HEK293 (cell line): ENCODE measurements around the gene FSIP1.

Experiments
- CTCF ChIA-PET: fragments of 350-600 bp; formaldehyde crosslinking; extraction: SDS; loops from one replicate; lab custom pipeline; 2021; ENCODE audit warnings: antibody characterized with exemption; lab: Yijun Ruan, JAX
- POLR2A ChIA-PET: fragments of 300-600 bp; formaldehyde crosslinking; extraction: SDS; loops from one replicate; lab custom pipeline; 2020; ENCODE audit warnings: antibody characterized with exemption, inconsistent platforms; lab: Yijun Ruan, JAX
- H3K27ac ChIP-seq: fragments of 200-500 bp; sonication (Bioruptor generic); 2 replicates; pipeline ENCODE4 v1.5.1; 2014; ENCODE audit warnings: low read depth, low read length, control low read depth, inconsistent platforms; ENCODE audit errors: extremely low read depth
- H3K36me3 ChIP-seq, 2 experiments: fragments of 200-500 bp in 1 of 2; sonication (Bioruptor generic) in 1 of 2; 1 replicate in 1 of 2; 2 replicates in 1 of 2; pipeline ENCODE4 v1.5.1; 2014 to 2017; ENCODE audit warnings: inconsistent platforms in 2 of 2, low read length in 2 of 2; ENCODE audit not compliant: control insufficient read depth in 2 of 2, insufficient read depth in 1 of 2
- H3K4me1 ChIP-seq: fragments of 200-500 bp; sonication (Bioruptor generic); 2 replicates; pipeline ENCODE4 v1.5.1; 2014; ENCODE audit warnings: mild to moderate bottlenecking, low read length, inconsistent platforms; ENCODE audit not compliant: control insufficient read depth, insufficient read depth
- H3K4me3 ChIP-seq: 2 replicates; pipeline ENCODE4 v1.5.1; 2011; ENCODE audit warnings: low read depth, mild to moderate bottlenecking, control low read depth, low read length, moderate library complexity
- H3K9me3 ChIP-seq: fragments of 200-500 bp; sonication (Bioruptor generic); 2 replicates; pipeline ENCODE4 v1.5.1; 2014; ENCODE audit warnings: low read depth, low read length, inconsistent platforms; ENCODE audit not compliant: control insufficient read depth, insufficient read depth
- KLF17 ChIP-seq: fragments of 450-650 bp; formaldehyde crosslinking; IDR thresholded peaks from 2 replicates; pipeline ENCODE4 v1.5.1; 2016; ENCODE audit warnings: missing biosample characterization, missing genetic modification characterization
- KLF7 ChIP-seq: fragments of 450-650 bp; formaldehyde crosslinking; IDR thresholded peaks from 2 replicates; pipeline ENCODE4 v1.5.1; 2016; ENCODE audit warnings: missing biosample characterization, missing genetic modification characterization, borderline replicate concordance
- MZF1 ChIP-seq: fragments of 450-650 bp; formaldehyde crosslinking; IDR thresholded peaks from 2 replicates; pipeline ENCODE4 v1.5.1; 2017; ENCODE audit warnings: missing biosample characterization, missing genetic modification characterization, borderline replicate concordance
- PATZ1 ChIP-seq: fragments of 450-650 bp; formaldehyde crosslinking; IDR thresholded peaks from 2 replicates; pipeline ENCODE4 v1.5.1; 2016; ENCODE audit warnings: missing biosample characterization, missing genetic modification characterization
- PRDM10 ChIP-seq: fragments of 450-650 bp; formaldehyde crosslinking; IDR thresholded peaks from 2 replicates; pipeline ENCODE4 v1.5.1; 2016; ENCODE audit warnings: missing biosample characterization, missing genetic modification characterization
- REPIN1 ChIP-seq: fragments of 450-650 bp; formaldehyde crosslinking; IDR thresholded peaks from 2 replicates; pipeline ENCODE4 v1.5.1; 2017; ENCODE audit warnings: missing biosample characterization, missing genetic modification characterization, low read depth
- SCRT2 ChIP-seq: fragments of 450-650 bp; formaldehyde crosslinking; IDR thresholded peaks from 2 replicates; pipeline ENCODE4 v1.5.1; 2016; ENCODE audit warnings: missing biosample characterization, missing genetic modification characterization
- ZFP37 ChIP-seq: fragments of 450-650 bp; formaldehyde crosslinking; IDR thresholded peaks from 2 replicates; pipeline ENCODE4 v1.5.1; 2016; ENCODE audit warnings: missing biosample characterization, missing genetic modification characterization
- ZNF132 ChIP-seq: fragments of 450-650 bp; formaldehyde crosslinking; IDR thresholded peaks from 2 replicates; pipeline ENCODE4 v1.5.1; 2017; ENCODE audit warnings: missing biosample characterization, missing genetic modification characterization, borderline replicate concordance
- ZNF146 ChIP-seq: fragments of 450-650 bp; formaldehyde crosslinking; IDR thresholded peaks from 2 replicates; pipeline ENCODE4 v1.5.1; 2016; ENCODE audit warnings: missing biosample characterization, missing genetic modification characterization
- ZNF184 ChIP-seq: fragments of 450-650 bp; IDR thresholded peaks from 2 replicates; pipeline ENCODE4 v1.5.1; 2018; ENCODE audit warnings: missing biosample characterization, mild to moderate bottlenecking, missing genetic modification characterization
- ZNF214 ChIP-seq: fragments of 450-650 bp; formaldehyde crosslinking; IDR thresholded peaks from 2 replicates; pipeline ENCODE4 v1.5.1; 2017; ENCODE audit warnings: missing biosample characterization, mild to moderate bottlenecking, missing genetic modification characterization, borderline replicate concordance
- ZNF221 ChIP-seq: fragments of 450-650 bp; formaldehyde crosslinking; IDR thresholded peaks from 2 replicates; pipeline ENCODE4 v1.5.1; 2017; ENCODE audit warnings: missing biosample characterization, missing genetic modification characterization, borderline replicate concordance
- ZNF280D ChIP-seq: fragments of 450-650 bp; formaldehyde crosslinking; IDR thresholded peaks from 2 replicates; pipeline ENCODE4 v1.5.1; 2016; ENCODE audit warnings: missing biosample characterization, missing genetic modification characterization
- ZNF335 ChIP-seq: fragments of 450-650 bp; formaldehyde crosslinking; conservative IDR thresholded peaks from 2 replicates; pipeline ENCODE4 v1.5.1; 2016; ENCODE audit warnings: missing biosample characterization, missing genetic modification characterization
- ZNF394 ChIP-seq: fragments of 450-650 bp; formaldehyde crosslinking; IDR thresholded peaks from 2 replicates; pipeline ENCODE4 v1.5.1; 2016; ENCODE audit warnings: missing biosample characterization, missing genetic modification characterization, mild to moderate bottlenecking, moderate library complexity, borderline replicate concordance
- ZNF48 ChIP-seq: fragments of 450-650 bp; formaldehyde crosslinking; IDR thresholded peaks from 2 replicates; pipeline ENCODE4 v1.5.1; 2016; ENCODE audit warnings: missing biosample characterization, missing genetic modification characterization
- ZNF510 ChIP-seq: fragments of 450-650 bp; formaldehyde crosslinking; IDR thresholded peaks from 2 replicates; pipeline ENCODE4 v1.5.1; 2018; ENCODE audit warnings: mild to moderate bottlenecking, missing genetic modification characterization, missing biosample characterization; ENCODE audit not compliant: insufficient replicate concordance
- ZNF580 ChIP-seq: fragments of 450-650 bp; formaldehyde crosslinking; IDR thresholded peaks from 2 replicates; pipeline ENCODE4 v1.5.1; 2016; ENCODE audit warnings: missing biosample characterization, missing genetic modification characterization
- ZNF610 ChIP-seq: fragments of 450-650 bp; formaldehyde crosslinking; IDR thresholded peaks from 2 replicates; pipeline ENCODE4 v1.5.1; 2016; ENCODE audit warnings: missing biosample characterization, missing genetic modification characterization, borderline replicate concordance
- ZNF623 ChIP-seq: fragments of 450-650 bp; formaldehyde crosslinking; IDR thresholded peaks from 2 replicates; pipeline ENCODE4 v1.5.1; 2016; ENCODE audit warnings: missing biosample characterization, missing genetic modification characterization
- ZNF658 ChIP-seq: fragments of 450-650 bp; formaldehyde crosslinking; IDR thresholded peaks from 2 replicates; pipeline ENCODE4; 2016; ENCODE audit warnings: missing biosample characterization, missing genetic modification characterization
- ZNF777 ChIP-seq: fragments of 450-650 bp; formaldehyde crosslinking; IDR thresholded peaks from 2 replicates; pipeline ENCODE4 v1.5.1; 2017; ENCODE audit warnings: missing biosample characterization, missing genetic modification characterization, borderline replicate concordance
- ZSCAN16 ChIP-seq: fragments of 450-650 bp; formaldehyde crosslinking; IDR thresholded peaks from 2 replicates; pipeline ENCODE4 v1.5.1; 2016; ENCODE audit warnings: missing biosample characterization, missing genetic modification characterization

Gene FSIP1

GRCh38 chr15:39651881-39652280, 130.8 kb downstream of the FSIP1 start:
- POLR2A ChIA-PET, result no interaction called here
- TF ChIP-seq ZNF221 (tag by site-specific recombination) (no peak), ZNF184 (no peak), PATZ1 (tag by site-specific recombination) (no peak), ZNF658 (tag by site-specific recombination) (no peak), ZNF580 (tag by site-specific recombination) (no peak), ZSCAN16 (tag by site-specific recombination) (no peak), KLF17 (no peak), ZNF280D (no peak), ZNF394 (tag by site-specific recombination) (no peak), ZNF48 (tag by site-specific recombination) (no peak), KLF7 (tag by site-specific recombination) (no peak), ZNF335 (tag by site-specific recombination) (no peak), ZNF510 (tag by site-specific recombination) (no peak), SCRT2 (no peak)
- no peaks in the 10 kb centered on the region for H3K36me3 ChIP-seq
- CTCF ChIA-PET, result no interaction called here
- no peaks in the 10 kb centered on the region for H3K9me3 ChIP-seq
- H3K4me3 ChIP-seq, result no peak overlapping the region
- H3K27ac ChIP-seq, result no peak overlapping the region
- H3K4me1 ChIP-seq, result no peaks in the 10 kb centered on the region

- H3K4me3 ChIP-seq, result no peak overlapping the region
- ChIA-PET POLR2A (no interaction called here), CTCF (no interaction called here)
- TF ChIP-seq MZF1 (tag by site-specific recombination) (no peak), REPIN1 (tag by site-specific recombination) (no peak), ZNF146 (tag by site-specific recombination) (no peak)
- H3K9me3 ChIP-seq, result no peaks in the 10 kb centered on the region
- H3K27ac ChIP-seq, result no peak overlapping the region
- H3K36me3 ChIP-seq, result no peaks in the 10 kb centered on the region
- no peaks in the 10 kb centered on the region for H3K4me1 ChIP-seq
Measured at GRCh38 chr15:39651295-39651694, 131.3 kb downstream of the FSIP1 start.

- no peak overlapping the region for H3K27ac ChIP-seq
- H3K4me3 ChIP-seq, result no peak overlapping the region
- POLR2A ChIA-PET, result no interaction called here
- CTCF ChIA-PET, result no interaction called here
- H3K36me3 ChIP-seq, result no peaks in the 10 kb centered on the region
- no peaks in the 10 kb centered on the region for H3K4me1 ChIP-seq
- H3K9me3 ChIP-seq, result no peaks in the 10 kb centered on the region
- no peak for TF ChIP-seq ZNF777 (tag by site-specific recombination)
- TF ChIP-seq ZNF132 (tag by site-specific recombination), result no peak
- TF ChIP-seq ZNF214 (tag by site-specific recombination), result no peak
- TF ChIP-seq ZFP37 (tag by site-specific recombination), result no peak
- no peak for TF ChIP-seq ZNF623 (tag by site-specific recombination)
- TF ChIP-seq ZNF610, result no peak
- no peak for TF ChIP-seq PRDM10
Measured at GRCh38 chr15:39649757-39650156, 132.9 kb downstream of the FSIP1 start.
